ENCODE data around the gene KDELR3. TPM values are rescaled to one million over a fixed set of nuclear protein-coding genes. Genes with fewer than 3 reads are reported as not detected.
A peak's percentile ranks its signal among the peaks of the same experiment; 100 is the strongest.

KDELR3 gene
- total and polyA plus RNA-seq, 2 experiments from 2014 or later: 5.6 to 5.7 TPM

- H3K36me3 Mint-ChIP-seq (ENCODE audit: low read depth): no peaks in the 10 kb centered on the region; the same call in 2 of the 3 replicates
- H3K4me1 Mint-ChIP-seq: peaks cover 33% of the 10 kb centered on the region
- no peaks in the 10 kb centered on the region for H3K9me2 ChIP-seq (ENCODE audit: insufficient read depth)
- TF ChIP-seq EZH2 (IDR thresholded peaks at IDR 0.05; ENCODE audit: low read depth, unreplicated experiment) (peak; percentile 28), CREB1 (CRISPR knock-in tag; IDR thresholded peaks at IDR 0.05; ENCODE audit: low read depth) (no peak)
- ATAC-seq (no peak; the same call in 2 of the 3 replicates), DNase-seq (ENCODE audit: low spot score) (peak; percentile 46)
- H3K79me2 ChIP-seq (replicated peaks; ENCODE audit: insufficient read depth): no peaks in the 10 kb centered on the region
- no peak overlapping the region for H3K27ac Mint-ChIP-seq
- H3K4me2 ChIP-seq: no peak overlapping the region
- peaks cover 8% of the 10 kb centered on the region; the same call in 1 of the 2 replicates for H3K4me1 ChIP-seq (ENCODE audit: insufficient read depth)
- no peaks in the 10 kb centered on the region; the same call in 1 of the 2 replicates for H4K20me1 ChIP-seq (replicated peaks; ENCODE audit: insufficient read depth)
- peaks cover 50% of the 10 kb centered on the region for H3K27me3 ChIP-seq (ENCODE audit: insufficient read depth)
- H3K9me3 Mint-ChIP-seq: peaks cover 4% of the 10 kb centered on the region; the same call in 1 of the 3 replicates
- H2AFZ ChIP-seq: no peak overlapping the region
- H3K4me3 Mint-ChIP-seq: no peak overlapping the region; the same call in 2 of the 3 replicates
- no peak overlapping the region for H3K27ac ChIP-seq (ENCODE audit: low read depth)
- H3K4me3 ChIP-seq: no peak overlapping the region
- peaks cover 48% of the 10 kb centered on the region for H3K27me3 Mint-ChIP-seq (ENCODE audit: insufficient read depth, low read depth, poor library complexity)
- H3K36me3 ChIP-seq (ENCODE audit: insufficient read depth): no peaks in the 10 kb centered on the region
- H3F3A ChIP-seq (replicated peaks; ENCODE audit: low read depth): peaks cover 11% of the 10 kb centered on the region; the same call in 1 of the 2 replicates
These were observed 15.4 kb upstream of the KDELR3 start for GRCh38 chr22:38452373-38453065.

GRCh38 chr22:38453066-38453672 is 14.7 kb upstream of the KDELR3 start:
- H3K27me3 Mint-ChIP-seq (ENCODE audit: insufficient read depth, low read depth, poor library complexity): peaks cover 49% of the 10 kb centered on the region
- Histone ChIP-seq H4K20me1 (replicated peaks; ENCODE audit: insufficient read depth) (no peaks in the 10 kb centered on the region; the same call in 1 of the 2 replicates), H3K9me2 (ENCODE audit: insufficient read depth) (no peaks in the 10 kb centered on the region), H3K4me3 (no peak overlapping the region), H3K27ac (ENCODE audit: low read depth) (no peak overlapping the region), H3F3A (replicated peaks; ENCODE audit: low read depth) (peaks cover 12% of the 10 kb centered on the region; the same call in 1 of the 2 replicates), H2AFZ (no peak overlapping the region), H3K36me3 (ENCODE audit: insufficient read depth) (no peaks in the 10 kb centered on the region), H3K4me1 (ENCODE audit: insufficient read depth) (peaks cover 8% of the 10 kb centered on the region; the same call in 1 of the 2 replicates), H3K27me3 (ENCODE audit: insufficient read depth) (peaks cover 54% of the 10 kb centered on the region), H3K4me2 (no peak overlapping the region), H3K79me2 (replicated peaks; ENCODE audit: insufficient read depth) (no peaks in the 10 kb centered on the region)
- H3K27ac Mint-ChIP-seq: no peak overlapping the region
- H3K36me3 Mint-ChIP-seq (ENCODE audit: low read depth): no peaks in the 10 kb centered on the region; the same call in 2 of the 3 replicates
- peak overlapping the region; percentile 17; the same call in 1 of the 3 replicates for H3K4me3 Mint-ChIP-seq
- H3K4me1 Mint-ChIP-seq: peaks cover 33% of the 10 kb centered on the region
- ATAC-seq (no peak), DNase-seq (ENCODE audit: low spot score) (no peak)
- no peak for TF ChIP-seq NANOG (IDR thresholded peaks at IDR 0.05; ENCODE audit: borderline replicate concordance)
- TF ChIP-seq CREB1 (CRISPR knock-in tag; IDR thresholded peaks at IDR 0.05; ENCODE audit: low read depth): no peak
- TF ChIP-seq REST (IDR thresholded peaks at IDR 0.05; ENCODE audit: unreplicated experiment): no peak
- H3K9me3 Mint-ChIP-seq: peaks cover 4% of the 10 kb centered on the region; the same call in 1 of the 3 replicates
